A549 (cell line): ENCODE results near the gene TPRG1. TPM values are rescaled to one million over a fixed set of nuclear protein-coding genes. Genes with fewer than 3 reads are reported as not detected.

ENCODE experiments used
- ATAC-seq, 2 experiments: fragments of 200-7000 bp in 1 of 2; fragments of >200 bp in 1 of 2; cut with Nextera tagmentation in 1 of 2; cut with Tn5 transposase in 1 of 2; 3 replicates each; pipeline versions ENCODE4 v1.8.0 to v1.9.1; 2018 to 2020; ENCODE audit warnings: mild to moderate bottlenecking in 1 of 2, moderate library complexity in 1 of 2
- CTCF ChIA-PET: fragments of 300-600 bp; sonication (Branson Sonifier 250); formaldehyde crosslinking; extraction: SDS; loops from one replicate; lab custom pipeline; 2021; ENCODE audit warnings: antibody characterized with exemption, inconsistent platforms; lab: Yijun Ruan, JAX
- POLR2A ChIA-PET: fragments of 350-600 bp; formaldehyde crosslinking; extraction: SDS; loops from one replicate; lab custom pipeline; 2021; ENCODE audit warnings: antibody characterized with exemption, inconsistent platforms; lab: Yijun Ruan, JAX
- DNase-seq, 2 experiments: peaks; one replicate each; pipeline versions ENCODE4 v3.0.0 to v3.0.0-alpha.2; 2011 to 2016; ENCODE audit warnings: low read depth in 1 of 2, low spot score in 1 of 2
- FAIRE-seq: peaks from 2 replicates; lab custom pipeline; 2011; peaks lifted over from hg19 to GRCh38; lab: Jason Lieb, UNC
- H3K27ac ChIP-seq, 2 experiments: fragments of >200 bp; sonication (Bioruptor Twin); formaldehyde crosslinking; 3 replicates each; pipeline ENCODE4 v1.5.1; 2016 to 2017
- H3K4me1 ChIP-seq: fragments of >200 bp; sonication (Bioruptor Twin); formaldehyde crosslinking; 3 replicates; pipeline ENCODE4 v1.6.1; 2016
- H3K4me2 ChIP-seq: fragments of >200 bp; sonication (Bioruptor Twin); formaldehyde crosslinking; 3 replicates; pipeline ENCODE4 v1.6.1; 2016
- H3K4me3 ChIP-seq: fragments of >200 bp; sonication (Bioruptor Twin); formaldehyde crosslinking; 3 replicates; pipeline ENCODE4 v1.5.1; 2016
- H3K9me3 ChIP-seq: fragments of >200 bp; sonication (Bioruptor Twin); formaldehyde crosslinking; 3 replicates; pipeline ENCODE4 v1.6.1; 2016
- BCL3 ChIP-seq: fragments of >200 bp; sonication (Bioruptor Twin); formaldehyde crosslinking; IDR thresholded peaks from 3 replicates; pipeline ENCODE4 v1.6.1; 2016
- BHLHE40 ChIP-seq: IDR thresholded peaks from 2 replicates; pipeline ENCODE4 v1.6.1; 2012; ENCODE audit warnings: low read depth, low read length, inconsistent platforms
- HEYL ChIP-seq: fragments of 250-450 bp; sonication (Bioruptor Pico); IDR thresholded peaks from 2 replicates; pipeline ENCODE4 v1.8.0; 2021; ENCODE audit warnings: mild to moderate bottlenecking, moderate library complexity
- KDM1A ChIP-seq: fragments of 200-600 bp; sonication (generic); IDR thresholded peaks from 2 replicates; pipeline ENCODE4 v1.6.1; 2016; ENCODE audit warnings: low read depth, mild to moderate bottlenecking
- KDM5A ChIP-seq: fragments of 200-600 bp; sonication (generic); IDR thresholded peaks from 2 replicates; pipeline ENCODE4 v1.6.1; 2016; ENCODE audit warnings: antibody characterized with exemption, mild to moderate bottlenecking
- MYC ChIP-seq: IDR thresholded peaks from 2 replicates; pipeline ENCODE4 v1.6.1; 2012; ENCODE audit warnings: mild to moderate bottlenecking, inconsistent platforms, low read length, improper control_type of control experiment, borderline replicate concordance
- NFE2L2 ChIP-seq: fragments of 150-350 bp; conservative IDR thresholded peaks from 2 replicates; pipeline ENCODE4 v1.6.1; 2014; ENCODE audit warnings: low read length
- POLR2AphosphoS2 ChIP-seq: conservative IDR thresholded peaks from 2 replicates; pipeline ENCODE4 v1.6.1; 2012; ENCODE audit warnings: low read length, improper control_type of control experiment, inconsistent platforms
- RCOR1 ChIP-seq: fragments of 150-350 bp; IDR thresholded peaks from 2 replicates; pipeline ENCODE4 v1.6.1; 2014; ENCODE audit warnings: antibody characterized with exemption, low read length, low read depth
- RNF2 ChIP-seq: fragments of 200-600 bp; sonication (generic); IDR thresholded peaks from 2 replicates; pipeline ENCODE4 v1.6.1; 2016; ENCODE audit warnings: low read depth, mild to moderate bottlenecking, antibody characterized with exemption, moderate library complexity, borderline replicate concordance
- SREBF2 ChIP-seq: fragments of 450-650 bp; IDR thresholded peaks from 2 replicates; pipeline ENCODE4 v1.6.1; 2014; ENCODE audit warnings: mild to moderate bottlenecking, moderate library complexity
- TFCP2L1 ChIP-seq: fragments of 250-450 bp; sonication (Bioruptor Pico); IDR thresholded peaks from 2 replicates; pipeline ENCODE4 v1.5.0; 2021; ENCODE audit warnings: mild to moderate bottlenecking
- TP53 ChIP-seq: fragments of 250-450 bp; sonication (Bioruptor Pico); IDR thresholded peaks from 2 replicates; pipeline ENCODE4 v1.5.0; 2021; ENCODE audit warnings: mild to moderate bottlenecking, moderate library complexity
- USF2 ChIP-seq: fragments of 450-650 bp; IDR thresholded peaks from 2 replicates; pipeline ENCODE4 v1.6.1; 2014; ENCODE audit warnings: antibody characterized with exemption
- ZNF302 ChIP-seq: fragments of 250-450 bp; sonication (Bioruptor Pico); IDR thresholded peaks from 2 replicates; pipeline ENCODE4 v1.9.0; 2021; ENCODE audit warnings: inconsistent platforms, mild to moderate bottlenecking, moderate library complexity
- WGBS: methylation state at CpG from one replicate; pipeline ENCODE4 v1.1.6; 2017; ENCODE audit errors: missing lambda C conversion rate; 5-methylcytosine and 5-hydroxymethylcytosine counted together
- polyA plus RNA-seq, 4 experiments: library from polyadenylated mRNA; depleted of rRNA in 3 of 4; stranded (reverse); fragments of >200 nt; fragmentation: RNase III in 1 of 4; extraction: RNeasy Plus Mini Kit Qiagen cat#74134 plus additional on column Dnase treatment in 1 of 4; gene quantifications; 2 replicates in 3 of 4; 3 replicates in 1 of 4; pipeline ENCODE4 v1.2.3, GENCODE V29; 2011 to 2017
- TF ChIP-seq, protein P1 (sequence below): fragments of 150-350 bp; IDR thresholded peaks from 2 replicates; pipeline ENCODE4 v1.6.1; 2014; ENCODE audit warnings: low read depth, mild to moderate bottlenecking, low read length
- TF ChIP-seq, protein P2 (sequence below): IDR thresholded peaks from 2 replicates; pipeline ENCODE4 v1.6.1; 2012
- TF ChIP-seq, protein P3 (sequence below): fragments of 200-600 bp; sonication (generic); IDR thresholded peaks from 2 replicates; pipeline ENCODE4 v1.6.1; 2016; ENCODE audit warnings: antibody characterized with exemption, mild to moderate bottlenecking, moderate library complexity
- TF ChIP-seq, protein P4 (sequence below): IDR thresholded peaks from 2 replicates; pipeline ENCODE4 v1.6.1; 2012; ENCODE audit warnings: low read depth, borderline replicate concordance

TPRG1 gene
- polyA plus RNA-seq, 2 of the 4 experiments (the other 2 are of a cell fraction): 0.21 to 1.1 TPM

DNA sequence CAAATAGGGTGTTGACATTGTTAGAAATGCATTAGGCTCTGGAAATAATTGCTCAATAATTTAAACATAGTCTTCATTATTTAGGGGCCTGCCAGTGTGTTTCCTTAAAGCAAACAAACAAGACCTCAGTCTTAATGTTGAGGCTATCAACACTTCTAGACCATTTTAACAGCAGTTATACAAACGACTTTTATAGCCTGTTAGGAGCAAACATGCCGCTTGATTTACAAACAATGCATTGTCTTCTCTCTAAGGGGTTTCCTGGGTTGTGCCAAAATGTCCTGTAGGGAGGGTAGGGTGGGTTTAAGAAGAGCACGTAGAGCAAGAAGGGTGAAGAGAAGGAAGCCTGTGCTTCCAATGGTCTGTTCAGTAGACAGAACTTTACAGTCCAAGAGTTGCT lies 53.7 kb downstream of the TPRG1 start:
- FAIRE-seq (no peak), DNase-seq (no peak), ATAC-seq (no peak)
- H3K9me3 ChIP-seq: no peaks in the 10 kb centered on the region
- H3K4me2 ChIP-seq: no peak overlapping the region
- H3K27ac ChIP-seq: no peak overlapping the region
- POLR2A ChIA-PET: no interaction called here
- whole genome bisulfite sequencing: 55% methylated on average over 3 of the region's 3 CpGs
- CTCF ChIA-PET: interaction anchor here (0.6 kb wide), 1 partner anchor 47 kb away, joined by 3 read pairs; no protein-coding TSS in a partner anchor
- no peak overlapping the region for H3K4me3 ChIP-seq
- TF ChIP-seq NFE2L2 (no peak), POLR2AphosphoS2 (no peak), KDM5A (no peak), BCL3 (no peak), KDM1A (no peak), ZNF302 (CRISPR knock-in tag) (no peak), SREBF2 (no peak), TFCP2L1 (CRISPR knock-in tag) (no peak), USF2 (no peak), RCOR1 (no peak), RNF2 (no peak), BHLHE40 (no peak), HEYL (CRISPR knock-in tag) (no peak), TP53 (CRISPR knock-in tag) (no peak), MYC (no peak)
- TF ChIP-seq, protein P1, sequence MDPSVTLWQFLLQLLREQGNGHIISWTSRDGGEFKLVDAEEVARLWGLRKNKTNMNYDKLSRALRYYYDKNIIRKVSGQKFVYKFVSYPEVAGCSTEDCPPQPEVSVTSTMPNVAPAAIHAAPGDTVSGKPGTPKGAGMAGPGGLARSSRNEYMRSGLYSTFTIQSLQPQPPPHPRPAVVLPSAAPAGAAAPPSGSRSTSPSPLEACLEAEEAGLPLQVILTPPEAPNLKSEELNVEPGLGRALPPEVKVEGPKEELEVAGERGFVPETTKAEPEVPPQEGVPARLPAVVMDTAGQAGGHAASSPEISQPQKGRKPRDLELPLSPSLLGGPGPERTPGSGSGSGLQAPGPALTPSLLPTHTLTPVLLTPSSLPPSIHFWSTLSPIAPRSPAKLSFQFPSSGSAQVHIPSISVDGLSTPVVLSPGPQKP: no peak
- TF ChIP-seq, protein P2, sequence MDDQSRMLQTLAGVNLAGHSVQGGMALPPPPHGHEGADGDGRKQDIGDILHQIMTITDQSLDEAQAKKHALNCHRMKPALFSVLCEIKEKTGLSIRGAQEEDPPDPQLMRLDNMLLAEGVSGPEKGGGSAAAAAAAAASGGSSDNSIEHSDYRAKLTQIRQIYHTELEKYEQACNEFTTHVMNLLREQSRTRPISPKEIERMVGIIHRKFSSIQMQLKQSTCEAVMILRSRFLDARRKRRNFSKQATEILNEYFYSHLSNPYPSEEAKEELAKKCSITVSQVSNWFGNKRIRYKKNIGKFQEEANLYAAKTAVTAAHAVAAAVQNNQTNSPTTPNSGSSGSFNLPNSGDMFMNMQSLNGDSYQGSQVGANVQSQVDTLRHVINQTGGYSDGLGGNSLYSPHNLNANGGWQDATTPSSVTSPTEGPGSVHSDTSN: no peak
- TF ChIP-seq, protein P3, sequence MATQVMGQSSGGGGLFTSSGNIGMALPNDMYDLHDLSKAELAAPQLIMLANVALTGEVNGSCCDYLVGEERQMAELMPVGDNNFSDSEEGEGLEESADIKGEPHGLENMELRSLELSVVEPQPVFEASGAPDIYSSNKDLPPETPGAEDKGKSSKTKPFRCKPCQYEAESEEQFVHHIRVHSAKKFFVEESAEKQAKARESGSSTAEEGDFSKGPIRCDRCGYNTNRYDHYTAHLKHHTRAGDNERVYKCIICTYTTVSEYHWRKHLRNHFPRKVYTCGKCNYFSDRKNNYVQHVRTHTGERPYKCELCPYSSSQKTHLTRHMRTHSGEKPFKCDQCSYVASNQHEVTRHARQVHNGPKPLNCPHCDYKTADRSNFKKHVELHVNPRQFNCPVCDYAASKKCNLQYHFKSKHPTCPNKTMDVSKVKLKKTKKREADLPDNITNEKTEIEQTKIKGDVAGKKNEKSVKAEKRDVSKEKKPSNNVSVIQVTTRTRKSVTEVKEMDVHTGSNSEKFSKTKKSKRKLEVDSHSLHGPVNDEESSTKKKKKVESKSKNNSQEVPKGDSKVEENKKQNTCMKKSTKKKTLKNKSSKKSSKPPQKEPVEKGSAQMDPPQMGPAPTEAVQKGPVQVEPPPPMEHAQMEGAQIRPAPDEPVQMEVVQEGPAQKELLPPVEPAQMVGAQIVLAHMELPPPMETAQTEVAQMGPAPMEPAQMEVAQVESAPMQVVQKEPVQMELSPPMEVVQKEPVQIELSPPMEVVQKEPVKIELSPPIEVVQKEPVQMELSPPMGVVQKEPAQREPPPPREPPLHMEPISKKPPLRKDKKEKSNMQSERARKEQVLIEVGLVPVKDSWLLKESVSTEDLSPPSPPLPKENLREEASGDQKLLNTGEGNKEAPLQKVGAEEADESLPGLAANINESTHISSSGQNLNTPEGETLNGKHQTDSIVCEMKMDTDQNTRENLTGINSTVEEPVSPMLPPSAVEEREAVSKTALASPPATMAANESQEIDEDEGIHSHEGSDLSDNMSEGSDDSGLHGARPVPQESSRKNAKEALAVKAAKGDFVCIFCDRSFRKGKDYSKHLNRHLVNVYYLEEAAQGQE: no peak
- TF ChIP-seq, protein P4, sequence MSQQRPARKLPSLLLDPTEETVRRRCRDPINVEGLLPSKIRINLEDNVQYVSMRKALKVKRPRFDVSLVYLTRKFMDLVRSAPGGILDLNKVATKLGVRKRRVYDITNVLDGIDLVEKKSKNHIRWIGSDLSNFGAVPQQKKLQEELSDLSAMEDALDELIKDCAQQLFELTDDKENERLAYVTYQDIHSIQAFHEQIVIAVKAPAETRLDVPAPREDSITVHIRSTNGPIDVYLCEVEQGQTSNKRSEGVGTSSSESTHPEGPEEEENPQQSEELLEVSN: no peak
- H3K4me1 ChIP-seq: peaks cover 10% of the 10 kb centered on the region; the same call in 1 of the 3 replicates
